GM21825 (cell line): ENCODE data around the gene TFF1.

Experiments used
- ATAC-seq: cut with Tn5 transposase; IDR thresholded peaks from one replicate; pipeline ENCODE4 v1.9.1; 2021; ENCODE audit warnings: mild to moderate bottlenecking, moderate library complexity; ENCODE audit not compliant: unreplicated experiment

TFF1 gene

DNA sequence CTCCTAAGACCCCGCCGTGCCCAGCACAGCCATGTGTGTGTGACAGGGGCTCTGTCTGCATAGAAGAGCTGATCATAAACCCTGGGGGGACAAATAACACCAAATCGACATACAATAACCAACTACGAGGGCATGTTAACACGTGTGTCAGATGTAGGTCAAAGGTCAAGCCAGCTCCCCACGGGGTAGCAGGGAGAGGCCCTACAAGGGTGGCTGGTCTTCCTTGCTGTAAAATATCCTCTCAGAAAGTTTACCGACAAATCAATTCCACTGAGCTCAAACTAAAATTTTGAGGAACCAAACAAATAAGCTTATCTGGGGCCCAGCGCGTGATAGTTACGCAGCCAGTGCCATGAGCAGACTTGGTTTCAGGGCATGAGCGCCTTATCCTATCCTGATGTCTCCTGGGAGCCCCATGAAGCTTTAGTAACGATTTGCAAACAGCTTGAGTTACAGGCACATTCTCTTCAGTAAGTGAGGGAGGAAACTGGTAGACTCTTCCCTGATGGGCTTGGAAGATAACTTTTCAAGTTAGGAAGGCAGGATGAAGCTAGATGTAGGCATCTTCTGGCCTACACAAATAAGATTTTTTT, 32.2 kb upstream of the TFF1 start:
- ATAC-seq = no peak

DNA sequence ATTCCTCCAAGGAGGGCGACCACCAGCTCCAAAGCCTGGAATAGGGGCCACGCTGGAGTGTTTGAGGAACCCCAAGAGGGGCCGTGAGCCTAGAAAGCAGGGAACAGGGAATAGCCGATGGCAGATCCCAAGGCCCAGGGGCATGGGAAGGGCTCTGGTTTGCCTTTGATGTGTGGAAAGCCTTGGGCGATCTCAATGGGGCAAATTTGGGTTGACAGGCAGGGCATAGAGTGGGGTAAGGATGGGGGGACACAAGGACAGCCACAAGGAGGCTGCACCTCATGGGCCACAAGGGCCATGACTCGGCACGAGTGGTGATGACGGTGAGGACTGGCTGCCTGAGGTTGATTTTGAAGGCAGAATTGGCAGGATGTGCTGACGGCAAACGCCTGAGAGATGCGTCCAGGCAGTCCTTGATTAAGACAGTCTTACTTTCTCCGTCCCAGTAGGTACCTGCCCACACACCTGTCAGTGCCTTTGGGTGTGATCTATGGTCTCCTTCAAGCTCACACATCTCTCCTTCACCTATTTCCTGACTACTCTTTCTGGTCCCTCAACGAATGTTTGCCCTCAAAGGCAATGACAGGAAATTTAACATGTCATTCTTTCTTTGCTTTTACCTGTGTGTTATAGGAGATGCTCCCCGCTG, 31.5 kb upstream of the TFF1 start:
- ATAC-seq = no peak

DNA sequence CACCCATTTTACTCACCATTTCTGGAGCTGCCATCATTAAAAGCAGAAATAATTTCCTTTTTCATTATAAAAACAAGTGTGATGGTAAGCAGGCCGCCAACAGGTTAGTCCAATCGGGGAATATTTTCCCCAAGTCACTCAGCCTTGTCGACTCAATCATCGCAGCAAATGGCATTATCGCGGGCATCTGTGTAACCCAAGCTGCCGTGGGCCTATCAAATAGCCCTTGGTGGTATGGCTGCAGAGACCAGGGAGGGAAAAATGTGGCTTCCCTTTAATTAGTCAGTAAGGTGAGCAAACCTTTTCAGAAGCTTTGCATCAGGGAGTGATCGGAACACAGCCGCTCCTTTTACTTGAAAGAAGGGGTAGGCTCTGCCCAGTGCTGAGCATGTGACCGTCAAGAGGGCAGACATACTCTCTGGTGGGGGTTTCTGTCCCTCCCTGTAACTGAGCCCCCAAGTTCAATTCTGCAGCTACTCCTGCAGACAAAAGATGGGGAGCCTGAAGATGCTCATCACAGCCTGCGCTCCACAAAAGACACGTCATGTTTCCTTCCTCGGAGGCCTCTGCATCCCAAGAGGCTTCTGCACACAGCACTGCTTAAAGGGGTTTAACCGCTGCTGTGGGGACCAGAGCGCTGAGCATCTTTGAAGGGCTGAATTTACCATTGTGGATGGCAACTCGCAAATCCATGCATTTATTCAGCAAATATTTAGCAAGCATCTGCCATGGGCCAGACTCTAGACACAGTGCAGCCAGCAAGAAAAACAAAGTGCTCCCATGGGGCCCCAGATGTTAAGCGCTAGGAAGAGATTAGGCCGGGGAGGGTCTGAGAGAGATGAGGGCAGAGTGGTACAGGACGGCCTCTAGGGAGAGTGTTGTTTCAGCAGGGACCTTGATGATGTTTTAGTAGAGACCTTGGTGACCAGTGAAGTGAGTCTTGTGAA, 30.7 kb upstream of the TFF1 start:
- ATAC-seq = no peak

DNA sequence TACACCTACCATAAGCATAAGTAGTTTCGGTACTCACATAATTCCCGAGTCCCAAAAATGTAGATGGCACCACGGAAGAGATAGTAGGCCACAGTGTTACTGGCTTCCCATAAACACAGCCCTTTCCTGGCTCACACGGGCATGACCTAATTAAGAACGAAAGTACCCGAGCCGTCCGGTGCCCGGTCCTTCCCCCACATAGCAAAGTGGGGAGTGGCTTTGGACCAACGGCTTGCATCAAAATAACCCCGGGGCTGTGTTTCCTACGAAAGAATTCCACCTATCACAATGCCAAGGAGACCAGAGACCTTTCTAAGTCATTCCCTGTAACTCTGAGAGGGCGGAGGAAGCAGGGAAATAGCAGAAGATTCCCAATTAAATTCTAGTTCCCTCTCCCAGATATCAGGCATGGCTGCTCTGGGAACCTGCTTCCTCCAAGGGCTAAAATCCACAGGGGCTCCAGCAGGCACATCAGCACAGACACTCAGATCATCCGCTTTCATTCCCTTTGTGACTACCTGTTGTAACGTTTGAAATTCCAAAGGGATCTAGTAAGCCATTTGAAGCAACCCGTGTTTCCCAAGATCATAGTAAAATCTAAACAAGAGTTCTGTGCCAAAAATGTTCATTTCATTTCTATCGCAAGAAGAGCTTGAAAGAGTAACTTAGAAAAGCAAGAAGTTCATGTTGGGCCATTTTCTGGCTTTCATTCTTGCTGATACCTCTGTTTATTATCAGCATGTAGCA, 29.7 kb upstream of the TFF1 start, which contains the start of gene TMPRSS3:
Gene TMPRSS3 (minus strand): TSS at position 148 of the 747 bp plus-strand sequence. CDS start 635 bp downstream, outside the sequence.
- ATAC-seq = no peak

DNA sequence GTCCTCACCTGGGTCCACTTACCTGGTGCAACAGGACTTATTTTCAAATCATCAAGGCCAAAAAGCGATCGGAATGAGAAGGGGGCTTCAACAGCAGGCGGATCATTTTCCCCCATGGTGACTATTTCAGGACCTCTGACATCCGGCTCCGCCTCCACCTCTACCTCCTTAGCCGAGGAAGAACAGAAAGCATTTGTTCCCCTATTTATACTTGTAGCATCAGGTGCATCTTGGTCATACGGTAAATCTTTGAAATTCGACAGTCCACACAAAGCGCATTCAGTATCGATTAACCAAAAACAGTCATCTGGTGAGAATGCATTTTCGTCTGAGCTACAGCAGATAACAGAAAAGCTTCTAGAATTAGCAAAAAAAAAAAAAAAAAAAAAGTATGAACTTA, 29.0 kb upstream of the TFF1 start:
- no peak for ATAC-seq

DNA sequence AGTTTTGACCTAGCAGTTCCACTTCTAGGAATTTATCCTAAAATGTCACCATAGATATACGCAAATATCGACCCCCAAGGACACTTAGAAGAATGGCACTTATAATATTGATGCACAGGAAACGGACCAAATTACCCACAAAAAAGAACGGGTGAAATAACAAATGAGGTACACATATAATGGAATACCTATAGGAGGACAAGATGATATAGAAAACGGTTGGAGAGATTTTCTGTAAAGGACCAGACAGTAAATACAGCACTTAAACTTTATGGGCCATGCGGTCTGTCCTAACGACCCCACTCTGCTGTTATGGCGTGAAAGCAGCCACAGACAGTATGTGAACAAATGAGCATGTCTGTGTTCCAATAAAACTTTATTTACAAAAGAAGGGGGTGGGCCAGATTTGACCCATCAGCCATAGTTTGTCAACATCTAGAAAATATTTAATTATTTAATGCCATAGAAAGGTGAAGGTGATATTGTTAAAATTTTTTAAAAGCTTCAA, 27.2 kb upstream of the TFF1 start:
- no peak for ATAC-seq

DNA sequence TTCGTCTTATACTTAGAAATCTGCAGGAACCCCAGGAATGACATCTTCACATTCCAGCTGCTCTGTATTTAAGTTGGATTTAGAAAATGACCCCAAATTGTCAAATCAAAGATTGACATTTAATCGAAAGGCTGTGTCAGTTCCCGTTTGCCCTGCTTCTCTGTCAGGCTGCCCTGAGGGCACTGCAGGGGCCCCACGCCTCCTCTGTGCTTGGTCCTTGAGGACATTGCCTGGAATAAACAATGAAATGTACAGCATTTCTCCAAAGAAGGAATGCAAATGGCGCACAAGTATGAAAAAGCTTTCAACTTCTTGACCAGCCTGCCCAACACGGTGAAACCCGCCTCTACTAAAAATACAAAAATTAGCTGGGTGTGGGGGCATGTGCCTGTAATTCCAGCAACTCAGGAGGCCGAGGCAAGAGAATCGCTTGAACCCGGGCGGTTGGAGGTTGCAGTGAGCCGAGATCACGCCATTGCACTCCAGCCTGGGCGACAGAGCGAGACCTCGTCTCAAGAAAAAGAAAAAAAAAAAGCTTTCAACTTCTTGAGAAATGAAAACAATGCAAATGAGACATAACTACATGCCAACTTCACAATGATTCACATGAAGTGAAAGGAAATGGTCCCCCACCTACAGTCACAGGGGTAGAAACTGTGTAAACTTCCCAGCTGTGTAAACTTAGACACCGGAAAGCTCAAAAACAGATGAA, 26.6 kb upstream of the TFF1 start:
- peak; percentile 72 for ATAC-seq

DNA sequence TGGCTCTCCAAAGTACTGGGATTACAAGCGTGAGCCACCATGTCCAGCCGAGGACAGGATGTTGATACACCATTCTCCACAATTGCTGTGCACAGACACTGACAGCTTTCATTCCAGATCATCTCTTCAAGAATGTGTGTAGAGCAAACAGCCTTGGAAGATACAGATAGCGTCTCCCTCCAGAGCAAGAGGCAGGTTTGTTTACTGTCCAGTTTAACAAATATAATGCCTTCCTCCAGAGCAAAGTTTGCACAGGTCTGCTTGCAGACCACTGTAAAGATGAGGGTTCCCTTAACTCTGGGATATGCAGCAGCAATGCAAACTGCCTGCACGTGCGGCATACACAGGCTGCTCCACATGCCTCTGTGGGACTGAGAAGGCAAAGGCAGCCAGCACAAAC, 25.0 kb upstream of the TFF1 start:
- no peak for ATAC-seq

DNA sequence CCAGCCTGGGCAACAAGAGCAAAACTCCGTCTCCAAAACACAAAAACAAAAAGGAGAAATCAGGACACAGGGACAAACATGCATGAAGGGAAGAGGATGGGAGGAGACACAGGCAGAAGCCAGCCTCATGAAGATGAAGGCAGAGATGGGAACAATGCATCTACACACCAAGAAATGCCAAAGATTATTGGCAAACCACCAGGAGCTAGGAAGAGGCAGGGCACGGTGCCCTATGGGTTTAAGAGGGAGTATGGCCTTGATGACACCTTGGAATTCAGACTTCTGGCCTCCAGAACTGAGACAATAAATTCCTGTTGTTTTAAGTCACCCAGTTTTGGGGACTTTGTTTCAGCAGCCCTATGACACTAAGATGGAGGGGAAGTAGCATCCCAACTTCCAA, 24.4 kb upstream of the TFF1 start:
- no peak for ATAC-seq

DNA sequence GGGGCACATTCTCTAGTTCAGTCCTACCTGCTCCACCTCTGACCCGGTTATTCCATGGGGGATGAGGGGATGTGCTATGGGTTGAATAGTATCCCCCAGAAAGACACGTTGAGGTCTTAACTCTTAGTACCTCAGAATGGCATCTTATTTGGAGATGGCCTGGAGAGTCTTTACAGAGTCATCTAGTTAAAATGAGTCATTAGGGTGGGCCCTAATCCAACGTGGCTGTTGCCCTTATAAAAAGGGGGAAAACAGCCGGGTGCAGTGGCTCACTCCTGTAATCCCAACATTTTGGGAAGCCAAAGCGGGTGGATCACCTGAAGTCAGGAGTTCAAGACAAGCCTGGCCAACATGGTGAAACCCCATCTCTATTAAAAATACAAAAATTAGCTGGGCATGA, 23.9 kb upstream of the TFF1 start:
- ATAC-seq = no peak

DNA sequence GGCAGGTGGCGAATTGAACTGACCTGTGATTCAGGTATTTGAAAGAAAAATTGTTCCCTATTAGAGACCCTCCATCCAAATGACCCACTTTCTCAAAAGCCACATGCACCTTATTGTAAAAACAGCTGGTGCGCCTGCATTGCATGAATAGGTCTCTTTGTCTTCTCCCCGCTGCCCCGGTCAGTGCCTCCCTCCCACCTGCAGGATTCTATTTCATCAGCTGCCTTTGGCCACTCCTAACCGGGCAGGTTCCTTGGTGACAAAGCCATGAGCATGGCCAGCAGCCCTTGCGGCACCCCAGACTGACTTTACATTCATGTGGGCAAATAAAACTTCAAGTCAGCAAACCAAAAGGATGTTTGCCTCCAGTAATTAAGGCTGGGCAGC, 23.1 kb upstream of the TFF1 start:
- no peak for ATAC-seq

DNA sequence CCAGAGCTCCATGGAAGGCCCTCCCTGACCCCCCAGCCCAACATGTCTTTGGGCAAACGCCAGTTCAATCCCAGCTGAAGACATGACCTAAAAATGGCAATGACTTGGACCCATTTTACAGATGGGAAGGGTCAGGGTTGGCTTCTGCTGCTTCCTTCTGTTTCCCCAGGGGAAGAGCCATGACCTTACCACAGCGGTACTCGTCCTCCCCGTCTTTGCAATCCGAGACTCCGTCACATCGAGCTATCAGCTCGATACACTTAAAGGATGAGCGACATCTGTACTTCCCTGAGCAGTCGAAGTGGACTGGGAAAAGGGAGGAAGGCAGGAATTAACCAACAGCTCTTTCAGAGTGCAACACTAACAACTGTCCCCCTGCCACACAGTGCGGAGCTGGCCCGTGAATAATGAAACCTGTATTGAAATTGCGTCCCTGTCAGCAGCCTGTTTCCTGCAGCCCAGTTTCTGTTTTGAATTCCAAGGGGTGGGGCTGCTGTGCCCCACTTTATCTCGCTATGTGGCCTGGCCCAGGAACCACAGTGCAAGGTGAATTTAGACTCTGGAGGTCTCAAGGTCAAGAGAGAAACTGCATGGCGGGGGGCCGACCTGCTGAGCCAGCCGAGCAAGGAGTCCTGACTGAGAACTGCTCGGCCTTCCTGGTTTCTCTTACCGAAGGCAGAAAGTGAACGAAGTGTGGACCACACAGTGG, 22.6 kb upstream of the TFF1 start:
- no peak for ATAC-seq

DNA sequence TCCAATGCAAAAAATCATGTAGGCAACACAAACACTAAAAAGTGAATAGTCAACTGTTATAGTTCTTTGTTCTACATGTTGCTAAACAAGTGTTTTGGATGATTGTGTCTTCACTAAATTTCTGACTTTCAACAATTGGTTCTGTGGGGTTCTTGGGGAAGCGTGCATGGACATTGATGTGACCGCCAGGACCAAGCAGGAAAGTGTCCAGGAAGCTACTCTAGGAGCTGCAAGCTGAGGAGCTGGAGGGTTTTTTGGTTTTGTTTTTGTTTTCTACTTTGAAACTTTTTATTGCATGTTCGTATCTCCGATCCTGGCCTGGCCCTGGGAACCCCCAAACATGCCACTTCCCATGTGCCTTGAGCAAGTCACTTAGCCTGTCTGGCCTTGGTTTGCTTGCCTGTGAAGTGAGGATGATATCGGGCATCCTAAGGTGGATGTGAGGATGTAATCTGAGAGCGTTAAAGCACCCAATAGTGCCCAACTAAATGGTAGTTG, 21.6 kb upstream of the TFF1 start:
- ATAC-seq = no peak

DNA sequence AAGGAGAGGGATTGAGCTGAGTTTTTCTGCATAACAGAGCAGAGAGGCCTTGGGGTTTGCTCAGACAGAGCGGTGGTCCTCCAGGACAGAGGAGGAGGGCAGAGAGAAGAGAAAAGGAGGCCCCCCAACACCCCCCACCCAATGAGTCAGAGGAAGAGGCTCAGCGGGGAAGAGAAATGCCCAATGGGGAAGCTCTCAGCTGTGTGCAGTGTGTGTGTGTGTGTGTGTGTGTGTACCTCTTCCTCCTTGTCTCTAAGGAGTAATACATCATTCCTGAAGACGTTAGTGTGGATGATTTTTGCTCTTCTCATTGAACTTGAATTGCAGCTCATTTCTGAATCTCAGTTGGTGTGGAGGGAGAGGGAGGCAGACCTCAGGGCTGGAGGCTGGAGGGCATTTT, 20.8 kb upstream of the TFF1 start:
- ATAC-seq = no peak

DNA sequence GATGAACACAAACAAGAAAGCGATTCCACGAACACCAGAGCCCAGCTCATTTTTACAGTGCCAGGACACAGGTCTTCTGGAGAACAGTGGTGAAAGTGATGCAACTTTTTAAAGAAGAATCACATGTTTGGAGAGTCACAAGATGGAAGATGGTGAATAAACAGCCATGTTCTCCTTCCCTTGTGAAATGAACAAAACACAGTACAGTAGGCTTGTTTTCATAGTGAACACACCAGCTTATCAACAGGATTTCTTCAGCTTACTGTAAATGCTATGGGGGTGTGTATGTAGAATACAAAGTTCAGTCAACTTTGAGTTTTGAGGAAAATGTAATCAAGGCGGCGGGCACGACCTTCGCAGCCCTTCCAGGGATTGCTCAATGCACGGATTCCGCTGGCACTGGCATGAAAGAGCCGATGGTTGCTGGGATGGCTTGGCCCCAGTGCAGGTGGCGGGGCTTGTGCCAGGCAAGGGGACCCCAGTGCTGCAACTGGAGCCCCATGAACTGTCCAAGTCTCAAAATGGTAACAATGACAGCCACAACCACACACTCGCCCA, 19.8 kb upstream of the TFF1 start:
- no peak for ATAC-seq

DNA sequence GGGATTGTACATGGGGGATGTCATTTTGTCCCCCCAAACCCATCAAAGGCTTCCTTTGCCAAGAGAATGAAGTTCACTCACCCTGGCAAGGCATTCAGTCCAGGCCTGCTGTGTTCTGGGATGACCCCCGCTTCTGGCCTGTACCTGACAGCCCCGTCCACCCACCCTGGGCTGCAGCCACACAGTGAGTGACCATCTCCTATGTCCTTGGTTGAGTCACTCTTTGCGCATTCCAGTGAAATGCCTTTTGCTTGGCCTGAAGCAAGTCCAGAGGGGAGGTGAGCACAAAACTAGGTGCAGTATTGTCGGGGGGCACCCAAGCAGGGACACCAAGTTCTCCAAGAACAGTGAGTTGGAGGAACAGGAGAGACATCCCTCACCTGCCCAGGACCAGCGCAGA, 19.3 kb upstream of the TFF1 start:
- no peak for ATAC-seq

DNA sequence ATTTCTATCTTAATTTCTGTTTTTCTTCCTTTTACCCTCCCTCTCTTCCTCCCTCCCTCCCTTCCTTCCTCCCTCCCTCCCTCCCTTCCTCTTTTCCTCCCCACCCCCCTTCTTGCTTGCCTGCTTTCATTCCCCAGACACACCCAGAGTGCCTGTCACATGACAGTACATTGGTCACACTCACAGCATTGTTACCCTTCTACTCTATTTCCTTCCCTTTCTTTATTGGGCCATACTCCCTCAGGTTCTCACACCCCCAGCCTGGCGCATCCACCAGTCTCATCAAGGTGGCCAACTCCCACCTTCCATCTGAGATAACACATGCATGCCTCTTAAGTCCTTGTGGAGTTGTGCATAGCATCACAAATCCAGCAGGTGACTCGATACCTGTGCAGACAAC, 18.7 kb upstream of the TFF1 start:
- no peak for ATAC-seq

DNA sequence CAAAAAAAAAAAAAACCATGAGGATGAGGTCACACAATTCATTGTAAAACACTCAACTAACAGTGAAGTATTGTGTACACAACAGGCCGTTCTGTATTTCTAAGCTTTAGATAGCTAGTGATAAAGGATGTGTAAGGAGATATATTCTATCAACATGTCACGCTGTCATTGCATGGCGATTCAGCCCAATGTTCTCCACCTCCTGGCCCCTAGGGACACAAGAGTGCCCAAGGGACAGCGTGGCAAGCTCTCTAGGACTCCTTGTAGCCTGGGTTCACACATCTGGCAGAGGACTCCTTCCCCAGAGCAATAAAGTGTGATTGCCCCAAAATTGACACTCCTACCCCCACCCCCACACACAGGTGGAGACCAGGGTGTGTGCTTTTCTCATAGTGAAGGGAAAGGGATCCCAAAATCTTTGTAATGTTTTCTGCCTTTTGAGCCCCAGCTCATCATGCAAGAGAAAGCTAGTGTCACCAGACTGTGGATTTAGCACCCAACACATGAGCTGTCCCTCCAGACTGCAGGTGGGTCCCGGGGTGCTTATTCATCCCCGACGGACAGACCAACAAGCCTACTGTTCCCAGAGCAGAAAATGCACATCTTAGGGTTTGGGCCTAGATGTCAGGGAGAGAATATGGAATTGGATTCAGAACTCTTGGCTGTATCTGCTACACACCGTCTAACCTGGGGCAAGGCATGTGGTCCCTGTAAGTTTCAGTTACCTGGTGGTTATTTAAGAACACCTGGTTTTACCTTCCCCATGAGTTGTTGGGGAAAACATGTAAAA, 18.0 kb upstream of the TFF1 start:
- ATAC-seq = no peak
